ENCODE measurements around the gene ETFBKMT. TPM values are rescaled to one million over a fixed set of nuclear protein-coding genes. Genes with fewer than 3 reads are reported as not detected.
A peak's percentile ranks its signal among the peaks of the same experiment; 100 is the strongest.

The ETFBKMT gene
- total and polyA plus RNA-seq, 2 of the 13 experiments (the other 11 are each of a cell fraction or from before 2014, with no cell fraction given), result 0.62 to 0.93 TPM

DNA sequence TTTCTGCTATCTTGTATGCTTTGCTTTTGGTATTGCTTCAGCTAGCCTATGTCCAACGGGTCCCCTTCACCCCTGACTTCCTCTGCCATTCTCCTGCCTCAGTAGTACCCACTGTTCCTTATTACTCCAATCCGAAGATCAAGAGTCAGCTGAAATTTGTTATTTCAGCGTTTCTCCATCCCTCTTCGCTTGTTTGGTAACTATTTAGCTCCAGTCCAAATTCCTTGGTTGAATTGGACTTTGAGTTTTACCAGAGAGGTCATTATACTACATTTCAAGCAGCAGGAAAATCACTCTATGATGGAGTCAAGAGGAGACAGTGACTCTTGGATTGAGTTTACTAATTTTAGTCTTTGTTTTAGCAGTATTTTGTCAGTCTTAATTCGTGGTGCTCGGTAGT, 4.5 kb downstream of the ETFBKMT start (continued):
- TF ChIP-seq, protein P1, sequence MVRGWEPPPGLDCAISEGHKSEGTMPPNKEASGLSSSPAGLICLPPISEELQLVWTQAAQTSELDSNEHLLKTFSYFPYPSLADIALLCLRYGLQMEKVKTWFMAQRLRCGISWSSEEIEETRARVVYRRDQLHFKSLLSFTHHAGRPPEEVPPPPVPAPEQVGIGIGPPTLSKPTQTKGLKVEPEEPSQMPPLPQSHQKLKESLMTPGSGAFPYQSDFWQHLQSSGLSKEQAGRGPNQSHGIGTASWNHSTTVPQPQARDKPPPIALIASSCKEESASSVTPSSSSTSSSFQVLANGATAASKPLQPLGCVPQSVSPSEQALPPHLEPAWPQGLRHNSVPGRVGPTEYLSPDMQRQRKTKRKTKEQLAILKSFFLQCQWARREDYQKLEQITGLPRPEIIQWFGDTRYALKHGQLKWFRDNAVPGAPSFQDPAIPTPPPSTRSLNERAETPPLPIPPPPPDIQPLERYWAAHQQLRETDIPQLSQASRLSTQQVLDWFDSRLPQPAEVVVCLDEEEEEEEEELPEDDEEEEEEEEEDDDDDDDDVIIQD (CRISPR knock-in tag; IDR thresholded peaks at IDR 0.05; ENCODE audit: low read depth), result no peak
- TF ChIP-seq, protein P2, sequence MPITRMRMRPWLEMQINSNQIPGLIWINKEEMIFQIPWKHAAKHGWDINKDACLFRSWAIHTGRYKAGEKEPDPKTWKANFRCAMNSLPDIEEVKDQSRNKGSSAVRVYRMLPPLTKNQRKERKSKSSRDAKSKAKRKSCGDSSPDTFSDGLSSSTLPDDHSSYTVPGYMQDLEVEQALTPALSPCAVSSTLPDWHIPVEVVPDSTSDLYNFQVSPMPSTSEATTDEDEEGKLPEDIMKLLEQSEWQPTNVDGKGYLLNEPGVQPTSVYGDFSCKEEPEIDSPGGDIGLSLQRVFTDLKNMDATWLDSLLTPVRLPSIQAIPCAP (CRISPR knock-in tag; IDR thresholded peaks at IDR 0.05; ENCODE audit: low read depth), result no peak
- TF ChIP-seq, protein P3, sequence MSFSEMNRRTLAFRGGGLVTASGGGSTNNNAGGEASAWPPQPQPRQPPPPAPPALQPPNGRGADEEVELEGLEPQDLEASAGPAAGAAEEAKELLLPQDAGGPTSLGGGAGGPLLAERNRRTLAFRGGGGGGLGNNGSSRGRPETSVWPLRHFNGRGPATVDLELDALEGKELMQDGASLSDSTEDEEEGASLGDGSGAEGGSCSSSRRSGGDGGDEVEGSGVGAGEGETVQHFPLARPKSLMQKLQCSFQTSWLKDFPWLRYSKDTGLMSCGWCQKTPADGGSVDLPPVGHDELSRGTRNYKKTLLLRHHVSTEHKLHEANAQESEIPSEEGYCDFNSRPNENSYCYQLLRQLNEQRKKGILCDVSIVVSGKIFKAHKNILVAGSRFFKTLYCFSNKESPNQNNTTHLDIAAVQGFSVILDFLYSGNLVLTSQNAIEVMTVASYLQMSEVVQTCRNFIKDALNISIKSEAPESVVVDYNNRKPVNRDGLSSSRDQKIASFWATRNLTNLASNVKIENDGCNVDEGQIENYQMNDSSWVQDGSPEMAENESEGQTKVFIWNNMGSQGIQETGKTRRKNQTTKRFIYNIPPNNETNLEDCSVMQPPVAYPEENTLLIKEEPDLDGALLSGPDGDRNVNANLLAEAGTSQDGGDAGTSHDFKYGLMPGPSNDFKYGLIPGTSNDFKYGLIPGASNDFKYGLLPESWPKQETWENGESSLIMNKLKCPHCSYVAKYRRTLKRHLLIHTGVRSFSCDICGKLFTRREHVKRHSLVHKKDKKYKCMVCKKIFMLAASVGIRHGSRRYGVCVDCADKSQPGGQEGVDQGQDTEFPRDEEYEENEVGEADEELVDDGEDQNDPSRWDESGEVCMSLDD (CRISPR knock-in tag; IDR thresholded peaks at IDR 0.05; ENCODE audit: borderline replicate concordance), result no peak
- TF ChIP-seq, protein P4, sequence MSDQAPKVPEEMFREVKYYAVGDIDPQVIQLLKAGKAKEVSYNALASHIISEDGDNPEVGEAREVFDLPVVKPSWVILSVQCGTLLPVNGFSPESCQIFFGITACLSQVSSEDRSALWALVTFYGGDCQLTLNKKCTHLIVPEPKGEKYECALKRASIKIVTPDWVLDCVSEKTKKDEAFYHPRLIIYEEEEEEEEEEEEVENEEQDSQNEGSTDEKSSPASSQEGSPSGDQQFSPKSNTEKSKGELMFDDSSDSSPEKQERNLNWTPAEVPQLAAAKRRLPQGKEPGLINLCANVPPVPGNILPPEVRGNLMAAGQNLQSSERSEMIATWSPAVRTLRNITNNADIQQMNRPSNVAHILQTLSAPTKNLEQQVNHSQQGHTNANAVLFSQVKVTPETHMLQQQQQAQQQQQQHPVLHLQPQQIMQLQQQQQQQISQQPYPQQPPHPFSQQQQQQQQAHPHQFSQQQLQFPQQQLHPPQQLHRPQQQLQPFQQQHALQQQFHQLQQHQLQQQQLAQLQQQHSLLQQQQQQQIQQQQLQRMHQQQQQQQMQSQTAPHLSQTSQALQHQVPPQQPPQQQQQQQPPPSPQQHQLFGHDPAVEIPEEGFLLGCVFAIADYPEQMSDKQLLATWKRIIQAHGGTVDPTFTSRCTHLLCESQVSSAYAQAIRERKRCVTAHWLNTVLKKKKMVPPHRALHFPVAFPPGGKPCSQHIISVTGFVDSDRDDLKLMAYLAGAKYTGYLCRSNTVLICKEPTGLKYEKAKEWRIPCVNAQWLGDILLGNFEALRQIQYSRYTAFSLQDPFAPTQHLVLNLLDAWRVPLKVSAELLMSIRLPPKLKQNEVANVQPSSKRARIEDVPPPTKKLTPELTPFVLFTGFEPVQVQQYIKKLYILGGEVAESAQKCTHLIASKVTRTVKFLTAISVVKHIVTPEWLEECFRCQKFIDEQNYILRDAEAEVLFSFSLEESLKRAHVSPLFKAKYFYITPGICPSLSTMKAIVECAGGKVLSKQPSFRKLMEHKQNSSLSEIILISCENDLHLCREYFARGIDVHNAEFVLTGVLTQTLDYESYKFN (CRISPR knock-in tag; conservative IDR thresholded peaks at IDR 0.05), result peak; percentile 43; the same call in 1 of the 2 replicates
- no peak for TF ChIP-seq GPN1 (CRISPR knock-in tag; IDR thresholded peaks at IDR 0.05; ENCODE audit: borderline replicate concordance)
- TF ChIP-seq SUZ12 (IDR thresholded peaks at IDR 0.05; ENCODE audit: low read depth, low read length), result no peak
- TF ChIP-seq, protein P5, sequence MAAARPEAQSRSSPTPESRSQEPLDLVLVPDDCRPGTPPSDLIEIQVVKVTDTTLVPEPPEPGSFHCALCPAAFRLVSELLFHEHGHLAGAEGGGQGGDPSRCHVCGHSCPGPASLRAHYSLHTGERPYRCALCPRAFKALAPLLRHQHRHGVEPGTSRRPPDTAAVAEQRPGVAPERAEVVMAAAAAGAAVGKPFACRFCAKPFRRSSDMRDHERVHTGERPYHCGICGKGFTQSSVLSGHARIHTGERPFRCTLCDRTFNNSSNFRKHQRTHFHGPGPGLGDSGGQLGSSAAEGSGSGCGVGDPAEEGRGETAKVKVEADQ (CRISPR knock-in tag; IDR thresholded peaks at IDR 0.05; ENCODE audit: borderline replicate concordance), result no peak
- TF ChIP-seq HNF4G (IDR thresholded peaks at IDR 0.05; ENCODE audit: borderline replicate concordance, low read depth, low read length), result peak; percentile 55
- no peak for TF ChIP-seq HNF4G (CRISPR knock-in tag; IDR thresholded peaks at IDR 0.05; ENCODE audit: borderline replicate concordance, low read depth)
- no peak for TF ChIP-seq ZNF3 (CRISPR knock-in tag; IDR thresholded peaks at IDR 0.05)
- TF ChIP-seq MAFF (IDR thresholded peaks at IDR 0.05; ENCODE audit: low read depth, low read length), result peak; percentile 50; the same call in 1 of the 2 replicates
- TF ChIP-seq, protein P6, sequence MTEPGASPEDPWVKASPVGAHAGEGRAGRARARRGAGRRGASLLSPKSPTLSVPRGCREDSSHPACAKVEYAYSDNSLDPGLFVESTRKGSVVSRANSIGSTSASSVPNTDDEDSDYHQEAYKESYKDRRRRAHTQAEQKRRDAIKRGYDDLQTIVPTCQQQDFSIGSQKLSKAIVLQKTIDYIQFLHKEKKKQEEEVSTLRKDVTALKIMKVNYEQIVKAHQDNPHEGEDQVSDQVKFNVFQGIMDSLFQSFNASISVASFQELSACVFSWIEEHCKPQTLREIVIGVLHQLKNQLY (CRISPR knock-in tag; IDR thresholded peaks at IDR 0.05), result no peak
